ENCODE measurements around the gene FHIP1B.

FHIP1B gene

DNA sequence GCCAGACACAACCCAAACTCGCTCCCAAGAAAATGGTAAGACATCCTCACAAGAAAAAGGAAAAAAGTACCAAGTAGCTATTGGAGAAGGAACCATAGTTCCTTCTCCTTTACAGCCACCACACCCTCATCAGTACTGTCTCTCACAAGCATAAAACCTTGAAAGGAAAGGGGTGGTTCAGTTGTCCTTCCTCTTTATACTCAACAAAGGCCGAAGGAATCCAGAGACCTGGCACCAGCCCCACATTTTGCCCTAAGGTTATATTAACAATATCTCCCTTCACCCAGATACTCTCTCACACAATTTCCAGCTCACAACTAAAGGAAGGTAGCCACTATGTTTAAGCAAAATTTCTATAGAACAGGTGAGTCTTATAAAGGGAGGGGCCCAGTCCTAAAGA, 8.5 kb downstream of the FHIP1B start:
- TF ChIP-seq SPI1 (IDR thresholded peaks at IDR 0.05; ENCODE audit: borderline replicate concordance, low read depth): peak; percentile 7; the same call in 1 of the 2 replicates
- TF ChIP-seq GABPA (IDR thresholded peaks at IDR 0.05; ENCODE audit: low read depth): no peak
- TF ChIP-seq POLR2AphosphoS5 (IDR thresholded peaks at IDR 0.05; ENCODE audit: low read depth): no peak
- TF ChIP-seq CTCF (IDR thresholded peaks at IDR 0.05; ENCODE audit: insufficient read depth, low read length): no peak
- no peak for TF ChIP-seq REST (IDR thresholded peaks at IDR 0.05; ENCODE audit: insufficient replicate concordance, low read depth)
- H3K27me3 ChIP-seq (ENCODE audit: insufficient read depth, poor library complexity, severe bottlenecking): no peaks in the 10 kb centered on the region
- H3K4me3 ChIP-seq (replicated peaks; ENCODE audit: insufficient read depth, low read length): no peak overlapping the region
- 0 out of 2 replicates have a peak overlapping the region, but pooled peaks have one; percentile 22 for H3K27ac ChIP-seq (replicated peaks)
- peak in 1 of 2 experiments; percentile 61 for DNase-seq (ENCODE audit: low read depth in 1 of 2, low spot score in 1 of 2)

GRCh38 chr11:6225024-6225423, 9.4 kb downstream of the FHIP1B start:
- H3K27me3 ChIP-seq (ENCODE audit: insufficient read depth, poor library complexity, severe bottlenecking): no peaks in the 10 kb centered on the region
- no peak for DNase-seq (ENCODE audit: low read depth in 1 of 2, low spot score in 1 of 2)
- no peak overlapping the region for H3K4me3 ChIP-seq (replicated peaks; ENCODE audit: insufficient read depth, low read length)
- no peak for TF ChIP-seq SPI1 (IDR thresholded peaks at IDR 0.05; ENCODE audit: borderline replicate concordance, low read depth)
- no peak for TF ChIP-seq REST (IDR thresholded peaks at IDR 0.05; ENCODE audit: insufficient replicate concordance, low read depth)
- TF ChIP-seq POLR2AphosphoS5 (IDR thresholded peaks at IDR 0.05; ENCODE audit: low read depth): no peak
- TF ChIP-seq CTCF (IDR thresholded peaks at IDR 0.05; ENCODE audit: insufficient read depth, low read length): no peak
- no peak for TF ChIP-seq GABPA (IDR thresholded peaks at IDR 0.05; ENCODE audit: low read depth)
- no peak overlapping the region for H3K27ac ChIP-seq (replicated peaks)

- Histone ChIP-seq H3K27ac (replicated peaks) (no peak overlapping the region), H3K27me3 (ENCODE audit: insufficient read depth, poor library complexity, severe bottlenecking) (no peaks in the 10 kb centered on the region), H3K4me3 (replicated peaks; ENCODE audit: insufficient read depth, low read length) (no peak overlapping the region)
- no peak for TF ChIP-seq REST (IDR thresholded peaks at IDR 0.05; ENCODE audit: insufficient replicate concordance, low read depth)
- no peak for TF ChIP-seq CTCF (IDR thresholded peaks at IDR 0.05; ENCODE audit: insufficient read depth, low read length)
- no peak for TF ChIP-seq SPI1 (IDR thresholded peaks at IDR 0.05; ENCODE audit: borderline replicate concordance, low read depth)
- TF ChIP-seq POLR2AphosphoS5 (IDR thresholded peaks at IDR 0.05; ENCODE audit: low read depth): no peak
- TF ChIP-seq GABPA (IDR thresholded peaks at IDR 0.05; ENCODE audit: low read depth): no peak
- DNase-seq (ENCODE audit: low read depth in 1 of 2, low spot score in 1 of 2): no peak
These were observed 10.0 kb downstream of the FHIP1B start for GRCh38 chr11:6224421-6224820.

Data from HL-60 (cell line).